ENCODE measurements around the gene COLEC12.

DNA sequence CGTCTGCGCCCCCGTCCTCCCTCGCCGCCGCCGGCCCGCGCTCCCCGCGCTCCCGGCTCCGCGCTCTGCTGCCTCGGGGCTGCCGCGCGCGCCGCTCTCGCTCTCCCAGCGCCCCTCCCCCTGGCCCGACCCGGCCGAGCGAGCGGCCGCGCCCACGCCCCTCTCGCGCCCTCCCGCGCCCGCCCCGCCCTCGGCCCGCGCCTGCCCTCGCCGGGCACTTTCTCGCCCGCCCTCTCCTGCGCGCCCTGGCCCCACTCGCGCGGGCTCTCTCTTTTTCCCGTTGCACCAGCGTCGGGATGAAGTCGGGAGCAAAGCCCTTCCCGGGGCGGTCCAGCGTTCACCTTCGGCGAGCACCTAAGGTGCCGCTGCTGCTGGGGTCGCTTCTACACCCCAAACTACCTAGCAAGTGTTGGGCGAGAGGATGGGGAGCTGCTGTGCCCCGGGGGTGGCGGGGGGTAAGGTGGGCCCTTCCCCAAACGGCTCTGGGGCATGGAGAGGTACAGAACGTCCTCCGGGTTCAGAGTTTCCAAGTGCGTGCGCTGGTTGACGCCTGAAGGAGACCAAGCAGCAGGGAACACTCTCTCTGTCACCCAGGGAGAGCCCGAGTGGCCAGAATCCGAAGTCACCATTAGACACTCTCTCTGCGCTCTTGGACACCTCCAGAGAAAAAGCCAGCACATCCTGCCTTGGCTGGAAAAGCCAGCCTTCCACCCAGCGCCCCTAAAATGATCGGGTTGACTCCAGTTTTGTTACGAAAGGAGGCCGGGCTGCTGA, at the start of gene COLEC12:
- TF ChIP-seq, protein P1, sequence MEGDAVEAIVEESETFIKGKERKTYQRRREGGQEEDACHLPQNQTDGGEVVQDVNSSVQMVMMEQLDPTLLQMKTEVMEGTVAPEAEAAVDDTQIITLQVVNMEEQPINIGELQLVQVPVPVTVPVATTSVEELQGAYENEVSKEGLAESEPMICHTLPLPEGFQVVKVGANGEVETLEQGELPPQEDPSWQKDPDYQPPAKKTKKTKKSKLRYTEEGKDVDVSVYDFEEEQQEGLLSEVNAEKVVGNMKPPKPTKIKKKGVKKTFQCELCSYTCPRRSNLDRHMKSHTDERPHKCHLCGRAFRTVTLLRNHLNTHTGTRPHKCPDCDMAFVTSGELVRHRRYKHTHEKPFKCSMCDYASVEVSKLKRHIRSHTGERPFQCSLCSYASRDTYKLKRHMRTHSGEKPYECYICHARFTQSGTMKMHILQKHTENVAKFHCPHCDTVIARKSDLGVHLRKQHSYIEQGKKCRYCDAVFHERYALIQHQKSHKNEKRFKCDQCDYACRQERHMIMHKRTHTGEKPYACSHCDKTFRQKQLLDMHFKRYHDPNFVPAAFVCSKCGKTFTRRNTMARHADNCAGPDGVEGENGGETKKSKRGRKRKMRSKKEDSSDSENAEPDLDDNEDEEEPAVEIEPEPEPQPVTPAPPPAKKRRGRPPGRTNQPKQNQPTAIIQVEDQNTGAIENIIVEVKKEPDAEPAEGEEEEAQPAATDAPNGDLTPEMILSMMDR (IDR thresholded peaks at IDR 0.05) = no peak
- no peak for TF ChIP-seq POLR2A (IDR thresholded peaks at IDR 0.05)

Measured in lower leg skin (tissue), 3 donors.